MM.1S (cell line): ENCODE measurements around the gene TMEM26.

Source experiments
- CTCF ChIP-seq: fragments of 300-600 bp; sonication (generic); IDR thresholded peaks from 2 replicates; pipeline ENCODE4 v1.5.1; 2016; ENCODE audit warnings: antibody characterized with exemption, low read length, mixed read lengths
- EZH2 ChIP-seq: fragments of 300-600 bp; sonication (generic); optimal IDR thresholded peaks from 2 replicates; pipeline ENCODE3; 2017; ENCODE audit warnings: low read depth, mild to moderate bottlenecking, antibody characterized with exemption, low read length, mixed read lengths
- EZH2phosphoT487 ChIP-seq: fragments of 300-600 bp; sonication (generic); IDR thresholded peaks from 2 replicates; pipeline ENCODE4 v1.6.1; 2018; ENCODE audit warnings: antibody characterized with exemption, low read length

DNA sequence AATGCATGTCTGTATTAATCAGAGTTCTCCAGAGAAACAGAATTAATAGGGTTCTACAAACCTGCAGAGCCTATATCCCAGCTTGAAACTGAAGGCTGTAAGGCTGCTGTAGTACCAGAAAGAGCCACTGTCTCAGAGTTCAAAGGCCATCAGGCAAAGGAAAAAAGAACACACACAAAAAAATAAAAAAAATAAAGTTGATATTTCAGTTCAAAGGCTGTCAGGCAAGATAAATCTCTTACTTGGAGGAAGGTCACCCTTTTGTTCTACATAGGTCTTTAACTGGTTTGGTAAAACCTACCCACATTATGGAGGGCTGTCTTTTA lies 12.0 kb upstream of the TMEM26 start:
- TF ChIP-seq CTCF, result no peak
- no peak for TF ChIP-seq EZH2
- TF ChIP-seq EZH2phosphoT487, result no peak
